ENCODE data around the gene LRRC40.

LRRC40 gene

GRCh38 chr1:70227439-70227838 is 22.1 kb upstream of the LRRC40 start:
- H3K4me1 ChIP-seq (ENCODE audit: control insufficient read depth, insufficient read depth, low read length), result peaks cover 5% of the 10 kb centered on the region; the same call in 1 of the 2 replicates
- no peak overlapping the region for H3K4me3 ChIP-seq (ENCODE audit: low read depth, low read length)
- peaks cover 50 to 88% of the 10 kb centered on the region in 2 experiments; a peak in 2 of 3 replicates for H3K36me3 ChIP-seq (ENCODE audit: control insufficient read depth in 2 of 2, insufficient read depth in 1 of 2, low read length in 2 of 2)
- ChIA-PET POLR2A (interaction anchor here (0.6 kb wide), 1 partner anchor 118 kb away, joined by 3 read pairs; no protein-coding TSS in a partner anchor), CTCF (interaction anchor here (1.3 kb wide), 1 partner anchor 95 kb away, joined by 3 read pairs; no protein-coding TSS in a partner anchor)
- H3K9me3 ChIP-seq (ENCODE audit: control insufficient read depth, insufficient read depth, low read depth, low read length), result no peaks in the 10 kb centered on the region
- TF ChIP-seq PRDM6 (tag by site-specific recombination; IDR thresholded peaks at IDR 0.05) (peak; percentile 69), ZNF362 (tag by site-specific recombination; IDR thresholded peaks at IDR 0.05) (peak; percentile 66; the same call in 1 of the 2 replicates), ZNF140 (tag by site-specific recombination; IDR thresholded peaks at IDR 0.05) (no peak)
- H3K27ac ChIP-seq (ENCODE audit: extremely low read depth, low read depth, low read length), result no peak overlapping the region

GRCh38 chr1:70224954-70225353 is 19.6 kb upstream of the LRRC40 start:
- peaks cover 8% of the 10 kb centered on the region for H3K4me1 ChIP-seq (ENCODE audit: control insufficient read depth, insufficient read depth, low read length)
- ChIA-PET CTCF (no interaction called here), POLR2A (no interaction called here)

GRCh38 chr1:70222716-70223235 is 17.4 kb upstream of the LRRC40 start:
- peak overlapping the region; percentile 93 for H3K4me3 ChIP-seq (ENCODE audit: low read depth, low read length)
- peaks cover 18 to 48% of the 10 kb centered on the region in 2 experiments for H3K36me3 ChIP-seq (ENCODE audit: control insufficient read depth in 2 of 2, insufficient read depth in 1 of 2, low read length in 2 of 2)
- H3K9me3 ChIP-seq (ENCODE audit: control insufficient read depth, insufficient read depth, low read depth, low read length), result no peaks in the 10 kb centered on the region
- POLR2A ChIA-PET, result no interaction called here
- H3K4me1 ChIP-seq (ENCODE audit: control insufficient read depth, insufficient read depth, low read length), result peaks cover 8% of the 10 kb centered on the region
- CTCF ChIA-PET, result interaction anchor here (0.8 kb wide), 1 partner anchor 39 kb away, joined by 3 read pairs; no protein-coding TSS in a partner anchor
- TF ChIP-seq HOXA7 (CRISPR knock-in tag; IDR thresholded peaks at IDR 0.05; ENCODE audit: borderline replicate concordance) (no peak), PRDM6 (tag by site-specific recombination; IDR thresholded peaks at IDR 0.05) (peak; percentile 53), ATF2 (tag by site-specific recombination; IDR thresholded peaks at IDR 0.05; ENCODE audit: low read depth) (peak; percentile 78), ZNF140 (tag by site-specific recombination; IDR thresholded peaks at IDR 0.05) (no peak), ZNF48 (tag by site-specific recombination; IDR thresholded peaks at IDR 0.05) (no peak), ZNF549 (tag by site-specific recombination; IDR thresholded peaks at IDR 0.05) (no peak), ZNF214 (tag by site-specific recombination; IDR thresholded peaks at IDR 0.05; ENCODE audit: borderline replicate concordance) (no peak), PRDM1 (tag by site-specific recombination; IDR thresholded peaks at IDR 0.05) (peak; percentile 52; the same call in 1 of the 2 replicates), INSM2 (tag by site-specific recombination; IDR thresholded peaks at IDR 0.05) (no peak), ZNF426 (tag by site-specific recombination; IDR thresholded peaks at IDR 0.05) (0 out of 2 replicates have a peak, but pooled peaks have one; percentile 4), BCL11B (tag by site-specific recombination; IDR thresholded peaks at IDR 0.05; ENCODE audit: low read depth) (no peak), ZNF335 (tag by site-specific recombination; conservative IDR thresholded peaks at IDR 0.05) (no peak), ZNF433 (tag by site-specific recombination; IDR thresholded peaks at IDR 0.05; ENCODE audit: low read depth) (no peak), ZSCAN30 (tag by site-specific recombination; IDR thresholded peaks at IDR 0.05) (no peak), ZNF785 (tag by site-specific recombination; IDR thresholded peaks at IDR 0.05) (no peak), ZNF324 (tag by site-specific recombination; IDR thresholded peaks at IDR 0.05) (no peak)
- H3K27ac ChIP-seq (ENCODE audit: extremely low read depth, low read depth, low read length), result no peak overlapping the region

More at GRCh38 chr1:70224954-70225353, 19.6 kb upstream of the LRRC40 start:
- Histone ChIP-seq H3K36me3 (ENCODE audit: control insufficient read depth in 2 of 2, insufficient read depth in 1 of 2, low read length in 2 of 2) (peaks cover 30 to 70% of the 10 kb centered on the region in 2 experiments; a peak in 2 of 3 replicates), H3K9me3 (ENCODE audit: control insufficient read depth, insufficient read depth, low read depth, low read length) (no peaks in the 10 kb centered on the region), H3K4me3 (ENCODE audit: low read depth, low read length) (no peak overlapping the region), H3K27ac (ENCODE audit: extremely low read depth, low read depth, low read length) (no peak overlapping the region)
- TF ChIP-seq ZNF626 (tag by site-specific recombination; IDR thresholded peaks at IDR 0.05) (no peak), ZNF10 (tag by site-specific recombination; IDR thresholded peaks at IDR 0.05) (peak; percentile 88)

Data from HEK293 (cell line).